ENCODE measurements around the gene LRRC4. TPM values are rescaled to one million over a fixed set of nuclear protein-coding genes. Genes with fewer than 3 reads are reported as not detected.

LRRC4 gene, protein sequence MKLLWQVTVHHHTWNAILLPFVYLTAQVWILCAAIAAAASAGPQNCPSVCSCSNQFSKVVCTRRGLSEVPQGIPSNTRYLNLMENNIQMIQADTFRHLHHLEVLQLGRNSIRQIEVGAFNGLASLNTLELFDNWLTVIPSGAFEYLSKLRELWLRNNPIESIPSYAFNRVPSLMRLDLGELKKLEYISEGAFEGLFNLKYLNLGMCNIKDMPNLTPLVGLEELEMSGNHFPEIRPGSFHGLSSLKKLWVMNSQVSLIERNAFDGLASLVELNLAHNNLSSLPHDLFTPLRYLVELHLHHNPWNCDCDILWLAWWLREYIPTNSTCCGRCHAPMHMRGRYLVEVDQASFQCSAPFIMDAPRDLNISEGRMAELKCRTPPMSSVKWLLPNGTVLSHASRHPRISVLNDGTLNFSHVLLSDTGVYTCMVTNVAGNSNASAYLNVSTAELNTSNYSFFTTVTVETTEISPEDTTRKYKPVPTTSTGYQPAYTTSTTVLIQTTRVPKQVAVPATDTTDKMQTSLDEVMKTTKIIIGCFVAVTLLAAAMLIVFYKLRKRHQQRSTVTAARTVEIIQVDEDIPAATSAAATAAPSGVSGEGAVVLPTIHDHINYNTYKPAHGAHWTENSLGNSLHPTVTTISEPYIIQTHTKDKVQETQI
- total RNA-seq = 4.4 TPM
- long read RNA-seq = 0 reads

DNA sequence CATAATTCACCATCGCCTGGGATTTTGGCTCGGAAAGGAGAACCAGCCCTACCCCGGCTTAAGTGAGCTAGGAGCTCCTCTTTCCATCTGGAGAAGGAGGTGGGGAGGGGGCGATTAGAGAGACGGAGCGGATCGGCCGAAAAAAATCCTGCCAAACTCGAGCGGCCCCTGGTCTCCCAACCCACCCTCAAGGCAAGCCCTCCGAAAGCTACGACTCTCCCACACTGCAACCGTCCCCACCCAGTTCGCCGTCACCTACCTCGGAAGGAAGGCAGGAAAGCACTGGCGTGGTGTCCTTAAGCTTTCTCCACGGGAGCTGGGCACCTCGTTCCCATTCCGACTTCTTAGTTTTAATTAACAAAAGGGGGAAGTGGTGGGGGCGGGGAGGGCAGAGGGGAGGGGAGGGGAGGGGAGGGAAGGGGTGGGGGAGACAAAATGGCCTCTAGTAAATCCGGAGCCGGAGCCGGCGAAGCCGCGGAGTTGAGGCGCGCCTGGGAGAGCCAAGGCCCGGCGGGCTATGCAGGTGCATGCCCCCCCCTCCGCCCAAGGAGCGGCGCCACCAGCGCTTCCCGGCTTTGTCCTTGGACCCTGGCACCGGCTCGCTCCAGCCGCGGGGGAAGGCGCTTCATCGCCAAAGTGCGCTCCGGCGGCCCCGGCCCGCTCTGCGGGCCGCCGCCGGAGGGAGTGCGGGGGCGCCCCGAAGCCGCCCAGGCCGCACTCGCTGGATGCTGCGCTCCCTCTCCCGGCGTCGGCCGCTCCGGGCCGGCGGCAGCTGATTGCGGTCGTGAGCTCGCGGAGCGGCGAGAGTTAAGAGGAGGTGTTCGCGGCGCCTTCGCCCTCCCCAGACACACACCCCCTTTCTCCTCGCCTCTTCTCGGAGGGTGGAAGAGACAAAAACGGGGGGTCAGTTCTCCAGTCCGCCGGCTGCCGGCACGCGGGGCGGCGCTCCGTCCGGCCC is at the start of gene LRRC4:
TSS of gene LRRC4 (minus strand) at position 784 of the 958 bp plus-strand sequence. CDS start 797 bp downstream, outside the sequence.
- peak within 1 kb of the TSS; percentile 50 for H3K27ac ChIP-seq (replicated peaks)
- intact Hi-C loops (cut with micrococcal nuclease) = no loop called here

DNA sequence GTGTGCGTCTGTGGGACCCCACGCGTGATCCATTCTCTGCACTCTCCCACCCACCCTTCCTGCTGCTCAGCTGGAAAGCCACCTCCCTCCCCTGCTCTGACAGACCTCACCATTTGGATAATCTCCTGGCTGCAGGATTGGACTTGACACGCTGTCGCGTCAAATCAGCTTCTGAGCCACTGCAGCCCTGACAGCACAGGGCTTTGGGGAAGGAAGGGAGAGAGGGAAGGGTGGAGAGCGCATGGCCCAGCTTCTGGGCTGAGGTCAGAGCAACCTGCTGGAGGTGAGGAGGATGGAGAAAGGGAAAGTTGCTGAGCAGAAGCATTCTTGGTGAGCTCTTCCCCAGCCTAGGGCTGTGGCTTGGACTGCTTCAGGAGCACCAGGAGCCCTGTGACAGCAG is 48.9 kb upstream of the LRRC4 start:
- no peaks in the 10 kb centered on the region for H3K27me3 ChIP-seq (ENCODE audit: low read depth)
- peaks cover 31% of the 10 kb centered on the region for H3K36me3 ChIP-seq
- no peak overlapping the region for H3K4me3 ChIP-seq
- intact Hi-C loops (cut with micrococcal nuclease) = no loop called here
- H3K27ac ChIP-seq (replicated peaks) = no peak overlapping the region
- DNase-seq = no peak
- H3K9me3 ChIP-seq (replicated peaks) = no peaks in the 10 kb centered on the region
- H3K4me1 ChIP-seq = peaks cover 48% of the 10 kb centered on the region
- TF ChIP-seq, protein P1, sequence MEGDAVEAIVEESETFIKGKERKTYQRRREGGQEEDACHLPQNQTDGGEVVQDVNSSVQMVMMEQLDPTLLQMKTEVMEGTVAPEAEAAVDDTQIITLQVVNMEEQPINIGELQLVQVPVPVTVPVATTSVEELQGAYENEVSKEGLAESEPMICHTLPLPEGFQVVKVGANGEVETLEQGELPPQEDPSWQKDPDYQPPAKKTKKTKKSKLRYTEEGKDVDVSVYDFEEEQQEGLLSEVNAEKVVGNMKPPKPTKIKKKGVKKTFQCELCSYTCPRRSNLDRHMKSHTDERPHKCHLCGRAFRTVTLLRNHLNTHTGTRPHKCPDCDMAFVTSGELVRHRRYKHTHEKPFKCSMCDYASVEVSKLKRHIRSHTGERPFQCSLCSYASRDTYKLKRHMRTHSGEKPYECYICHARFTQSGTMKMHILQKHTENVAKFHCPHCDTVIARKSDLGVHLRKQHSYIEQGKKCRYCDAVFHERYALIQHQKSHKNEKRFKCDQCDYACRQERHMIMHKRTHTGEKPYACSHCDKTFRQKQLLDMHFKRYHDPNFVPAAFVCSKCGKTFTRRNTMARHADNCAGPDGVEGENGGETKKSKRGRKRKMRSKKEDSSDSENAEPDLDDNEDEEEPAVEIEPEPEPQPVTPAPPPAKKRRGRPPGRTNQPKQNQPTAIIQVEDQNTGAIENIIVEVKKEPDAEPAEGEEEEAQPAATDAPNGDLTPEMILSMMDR (IDR thresholded peaks at IDR 0.05; ENCODE audit: borderline replicate concordance) = no peak

More for the DNA sequence above, at the start of gene LRRC4:
- Histone ChIP-seq H3K27me3 (ENCODE audit: low read depth) (no peaks in the 10 kb centered on the region), H3K4me1 (peaks cover 43% of the 10 kb centered on the region), H3K4me3 (peak within 1 kb of the TSS; percentile 73), H3K9me3 (replicated peaks) (no peaks in the 10 kb centered on the region), H3K36me3 (no peaks in the 10 kb centered on the region)
- TF ChIP-seq, protein P1 (IDR thresholded peaks at IDR 0.05; ENCODE audit: borderline replicate concordance) = peak; percentile 37
- DNase-seq = no peak

DNA sequence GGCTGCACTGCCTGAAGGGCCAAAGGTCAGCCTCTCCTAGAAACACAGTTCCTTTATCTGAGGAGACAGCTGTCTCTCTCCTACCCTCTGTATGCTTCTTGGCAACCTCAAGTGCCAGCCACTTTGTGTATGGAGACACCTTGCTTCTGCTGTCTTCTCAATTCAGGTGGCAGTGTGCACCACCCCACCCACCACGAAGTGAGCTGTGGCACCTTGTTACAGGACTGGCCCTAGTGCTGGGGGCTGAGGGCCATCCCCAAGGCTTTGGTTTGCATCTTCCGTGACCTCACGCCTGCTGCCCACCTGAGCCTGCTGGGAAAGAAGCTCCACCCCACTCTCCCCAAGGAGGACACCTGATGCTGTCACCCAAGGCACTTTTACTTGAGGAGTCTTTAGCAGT is 47.1 kb upstream of the LRRC4 start:
- DNase-seq = no peak
- no peak overlapping the region for H3K27ac ChIP-seq (replicated peaks)
- no peaks in the 10 kb centered on the region for H3K27me3 ChIP-seq (ENCODE audit: low read depth)
- no peak overlapping the region for H3K4me3 ChIP-seq
- intact Hi-C loops (cut with micrococcal nuclease) = no loop called here
- no peaks in the 10 kb centered on the region for H3K9me3 ChIP-seq (replicated peaks)
- H3K4me1 ChIP-seq = peaks cover 34% of the 10 kb centered on the region
- TF ChIP-seq, protein P1 (IDR thresholded peaks at IDR 0.05; ENCODE audit: borderline replicate concordance) = no peak
- peaks cover 41% of the 10 kb centered on the region for H3K36me3 ChIP-seq

DNA sequence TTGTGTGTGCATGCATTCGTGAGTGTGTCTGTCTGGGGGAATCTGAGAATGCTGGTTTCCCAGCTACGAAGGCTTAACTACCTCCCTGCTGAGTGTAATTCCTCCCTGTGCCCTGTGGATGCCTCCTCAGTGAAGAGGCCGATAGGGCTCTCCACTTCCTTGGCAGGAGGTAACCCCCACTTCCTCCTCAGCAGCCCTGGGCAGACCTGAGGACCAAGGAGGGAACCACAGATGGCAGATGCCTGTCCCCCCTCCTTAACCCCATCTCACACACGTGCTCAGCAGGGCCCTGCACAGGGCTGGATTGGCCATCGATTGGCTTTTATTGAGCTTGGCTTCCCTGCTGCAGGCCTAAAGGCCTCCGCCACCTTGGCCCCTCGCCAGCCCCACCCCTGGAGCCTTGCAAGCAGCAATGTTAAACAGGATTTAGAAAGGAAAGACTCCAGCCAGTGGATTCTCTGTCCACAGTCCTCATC is 45.6 kb upstream of the LRRC4 start:
- intact Hi-C loops (cut with micrococcal nuclease) = no loop called here
- H3K4me3 ChIP-seq = no peak overlapping the region
- H3K4me1 ChIP-seq = peaks cover 20% of the 10 kb centered on the region
- DNase-seq = peak; percentile 60
- H3K27ac ChIP-seq (replicated peaks) = no peak overlapping the region
- no peaks in the 10 kb centered on the region for H3K9me3 ChIP-seq (replicated peaks)
- H3K36me3 ChIP-seq = peaks cover 35% of the 10 kb centered on the region
- H3K27me3 ChIP-seq (ENCODE audit: low read depth) = no peaks in the 10 kb centered on the region
- TF ChIP-seq, protein P1 (IDR thresholded peaks at IDR 0.05; ENCODE audit: borderline replicate concordance) = no peak
